M059J (cell line): ENCODE results near the gene TOX3. TPM values are rescaled to one million over a fixed set of nuclear protein-coding genes. Genes with fewer than 3 reads are reported as not detected.

Experiments
- DNase-seq: peaks from one replicate; pipeline ENCODE4 v3.0.0-alpha.2; 2012; ENCODE audit warnings: low read depth
- total RNA-seq: library from RNA; depleted of rRNA; stranded (reverse); fragments of >200 nt; shearing (Covaris generic); gene quantifications from 2 replicates; pipeline ENCODE4 v1.2.3, GENCODE V29; 2014; rRNA removed

TOX3 gene
- total RNA-seq: not detected in 2 replicates

GRCh38 chr16:52547004-52547833 is at the start of gene TOX3:
TOX3 (minus strand) TSS chr16:52547143; CDS start chr16:52546723, 420 bp downstream.
- DNase-seq: no peak

GRCh38 chr16:52592778-52593177 is 45.8 kb upstream of the TOX3 start:
- DNase-seq: no peak

GRCh38 chr16:52591934-52592592 is 45.1 kb upstream of the TOX3 start:
- no peak for DNase-seq

- no peak for DNase-seq
Observed at GRCh38 chr16:52591471-52591870, 44.5 kb upstream of the TOX3 start.

DNA sequence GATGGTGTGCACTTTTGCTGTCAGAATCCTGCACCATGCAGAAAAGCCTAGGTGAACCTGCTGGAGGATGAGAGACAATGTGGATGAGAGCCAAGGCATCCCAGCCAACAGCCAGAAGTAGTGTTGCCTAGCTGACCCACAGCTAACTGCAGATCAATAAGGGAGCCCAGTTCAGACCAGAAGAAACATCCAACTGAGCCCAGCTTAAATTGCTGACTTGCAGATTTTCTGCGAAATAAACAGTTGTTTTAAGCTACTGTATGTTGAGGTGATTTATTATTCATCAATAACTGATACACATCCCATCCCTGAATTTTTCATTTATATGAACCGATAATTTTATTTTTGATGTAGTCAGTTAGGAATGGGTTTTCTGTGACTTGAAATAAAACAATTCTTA is 39.2 kb upstream of the TOX3 start:
- no peak for DNase-seq

DNA sequence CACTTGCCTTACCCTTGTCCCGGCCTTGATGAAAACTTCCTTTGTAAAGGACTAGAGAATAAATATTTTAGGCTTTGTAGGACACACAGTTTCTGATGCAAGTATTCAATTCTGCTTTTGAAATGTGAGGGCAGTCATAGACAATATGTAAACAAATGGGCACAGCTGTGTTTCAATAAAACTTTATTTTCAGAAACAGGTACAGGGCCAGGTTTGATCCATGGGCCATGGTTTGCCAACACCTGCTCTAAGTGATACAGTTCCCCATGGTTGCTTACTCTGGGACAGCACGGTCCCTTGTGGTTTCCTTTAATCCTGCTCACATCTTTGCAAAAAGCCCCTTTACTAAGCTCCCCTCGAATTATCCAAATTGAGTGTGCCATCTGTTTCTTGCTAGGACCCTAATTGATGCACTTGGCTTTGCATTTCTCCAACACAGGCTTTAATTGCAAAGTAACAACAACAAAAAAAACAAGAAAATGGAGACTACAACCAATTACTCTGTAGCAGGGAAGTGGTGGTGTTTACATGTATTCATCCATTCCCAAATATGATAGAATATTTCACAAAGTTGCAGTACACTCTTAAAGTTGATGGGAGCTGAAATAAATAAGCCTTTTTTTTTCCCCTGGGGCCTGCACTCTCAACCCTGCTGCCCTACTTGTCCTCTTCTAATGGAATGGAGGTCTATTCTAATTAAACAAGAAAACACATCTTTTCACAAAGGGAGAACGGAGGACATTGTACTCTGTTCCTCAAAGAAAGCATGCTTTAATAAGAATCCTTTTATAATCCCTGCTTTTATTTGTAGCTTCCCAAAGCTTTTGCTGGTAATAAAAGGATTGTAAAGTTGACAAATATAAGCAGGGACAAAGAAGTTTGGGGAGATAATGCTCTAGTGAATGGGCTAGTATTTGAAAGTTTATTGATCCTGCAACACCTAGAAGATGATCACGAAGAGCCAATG is 37.7 kb upstream of the TOX3 start:
- DNase-seq: no peak

GRCh38 chr16:52581530-52581929 is 34.6 kb upstream of the TOX3 start:
- peak; percentile 3 for DNase-seq

GRCh38 chr16:52580488-52580887 is 33.5 kb upstream of the TOX3 start:
- no peak for DNase-seq

DNA sequence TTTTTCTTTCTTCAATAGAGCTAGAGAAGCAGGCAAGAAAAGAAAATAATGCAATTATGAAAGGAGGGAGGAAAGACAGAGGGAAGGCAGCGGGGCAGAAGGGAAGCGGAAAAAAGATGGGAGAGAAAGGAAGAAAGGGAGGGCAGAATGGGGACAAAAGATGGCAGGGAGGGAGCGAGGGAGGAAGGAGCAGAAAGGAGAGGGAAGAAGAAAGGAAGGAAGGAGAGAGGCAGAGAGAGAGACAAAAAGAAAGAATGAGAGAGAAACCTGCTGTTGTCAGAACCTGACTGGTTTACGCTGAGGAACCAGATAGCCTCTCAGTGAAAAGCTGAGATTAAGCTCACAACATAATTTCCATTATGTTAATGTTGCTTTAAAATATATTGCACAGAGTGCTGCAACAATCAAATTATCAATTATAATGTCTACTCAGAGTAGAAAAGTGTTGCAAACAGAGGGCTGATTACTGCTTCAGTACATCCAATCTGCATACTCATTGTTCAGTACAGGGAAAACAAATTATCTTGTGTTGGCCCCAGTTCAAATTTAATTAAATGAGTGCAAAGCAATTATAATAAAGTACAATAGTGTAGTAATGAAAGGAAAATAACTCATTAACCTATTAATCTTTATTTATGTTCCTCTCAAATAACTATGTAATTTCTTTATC is 32.0 kb upstream of the TOX3 start:
- no peak for DNase-seq

DNA sequence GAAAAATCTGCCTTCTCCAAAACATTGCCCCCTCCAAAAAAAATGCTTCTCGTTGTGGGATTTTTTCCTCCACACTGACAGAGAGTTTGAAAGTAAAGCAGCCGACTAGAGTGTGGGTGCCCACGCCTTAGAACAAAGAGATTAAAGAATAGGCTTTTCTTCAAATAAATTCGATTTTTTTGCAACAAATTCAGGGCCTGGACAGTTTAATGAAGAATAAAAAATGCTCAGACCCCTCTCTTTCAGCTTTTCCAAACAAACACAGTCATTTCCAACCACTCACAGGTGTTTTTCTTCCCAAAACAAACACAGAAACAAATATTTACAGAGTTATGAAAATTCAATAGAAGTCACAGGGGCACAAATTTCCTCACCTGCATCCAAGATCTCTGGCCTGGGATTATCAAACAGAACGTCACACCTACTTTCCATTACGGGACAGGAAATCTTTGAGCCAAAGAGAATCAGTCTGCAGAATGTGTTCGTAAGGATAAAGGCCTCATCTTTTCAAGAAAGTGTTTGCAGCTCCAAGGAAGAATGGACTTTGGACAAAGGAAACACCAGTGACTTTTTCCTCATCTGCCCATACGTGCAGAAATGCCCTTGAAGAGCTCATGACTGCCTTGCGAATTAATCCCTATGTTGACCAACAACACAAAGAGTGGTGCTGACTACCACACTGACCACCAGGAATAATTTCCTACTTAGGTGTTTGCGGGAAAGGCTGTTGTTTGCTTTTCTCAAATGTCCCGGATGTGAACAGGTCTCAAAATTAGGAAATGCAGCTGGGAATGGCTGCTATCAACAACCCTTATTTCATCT is 31.3 kb upstream of the TOX3 start:
- DNase-seq: no peak

- DNase-seq: no peak
Observed at GRCh38 chr16:52577130-52577706, 30.3 kb upstream of the TOX3 start.

DNA sequence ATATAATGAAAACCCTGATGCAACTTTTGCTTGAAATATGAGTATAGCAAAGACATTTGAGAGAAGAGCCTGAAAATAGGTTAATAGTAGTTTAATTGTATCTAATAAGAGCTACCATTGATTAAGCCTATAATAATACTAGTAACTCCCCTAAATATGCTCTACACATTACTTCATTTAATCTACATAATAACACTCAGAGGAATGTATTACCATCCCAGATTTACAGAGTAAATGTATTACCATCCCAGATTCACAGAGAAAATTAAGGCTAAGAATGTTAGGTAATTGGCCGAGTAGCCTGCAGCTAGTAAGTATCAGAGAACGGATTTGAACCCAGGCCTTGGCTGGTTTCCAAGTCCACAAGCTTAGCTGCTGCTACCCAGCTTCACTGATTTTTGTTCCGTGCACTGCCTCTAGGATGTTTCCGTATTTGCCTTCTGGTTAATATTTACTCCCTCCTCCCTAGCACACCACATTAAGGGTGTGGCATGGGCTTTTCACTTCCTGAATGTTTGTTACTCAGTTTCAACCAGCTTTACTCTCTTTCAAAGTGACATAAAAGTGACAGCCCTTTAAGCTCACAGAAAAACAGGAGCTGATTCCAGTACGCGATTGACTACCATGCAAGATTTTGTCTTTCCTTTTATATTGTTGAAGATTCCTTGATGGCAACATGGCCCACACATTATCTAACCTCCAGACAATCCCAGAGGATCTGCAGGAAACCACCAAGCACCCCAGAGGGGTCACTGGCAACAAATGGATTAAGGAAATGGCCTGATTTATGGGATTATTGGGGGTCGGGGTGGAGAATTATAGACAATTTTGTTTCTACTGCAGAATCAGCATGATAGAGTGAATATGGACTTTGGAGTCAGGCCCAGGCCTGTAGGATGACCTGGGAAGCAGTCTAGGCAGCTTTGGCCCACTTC is 26.7 kb upstream of the TOX3 start:
- no peak for DNase-seq

DNA sequence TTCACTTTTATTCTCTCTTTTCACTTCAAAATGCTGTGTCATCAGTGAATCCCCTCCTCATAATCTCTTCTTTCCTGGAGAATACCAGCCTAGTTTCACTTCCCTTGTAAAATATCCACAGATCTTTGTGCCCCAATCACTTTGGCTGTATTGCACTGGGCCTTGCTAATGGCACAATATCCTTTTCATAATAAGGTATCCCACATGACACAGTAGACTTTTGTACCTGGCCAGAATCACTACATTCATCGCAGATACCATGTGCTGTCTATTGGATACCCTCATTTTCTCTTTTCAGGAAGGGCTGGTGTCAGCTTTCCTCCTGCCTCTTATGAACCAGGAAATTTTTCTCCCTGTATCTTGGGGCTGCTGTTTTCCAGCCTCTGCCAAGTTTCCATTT is 25.7 kb upstream of the TOX3 start:
- DNase-seq: no peak

- no peak for DNase-seq
Observed at GRCh38 chr16:52570495-52571091, 23.6 kb upstream of the TOX3 start.

DNA sequence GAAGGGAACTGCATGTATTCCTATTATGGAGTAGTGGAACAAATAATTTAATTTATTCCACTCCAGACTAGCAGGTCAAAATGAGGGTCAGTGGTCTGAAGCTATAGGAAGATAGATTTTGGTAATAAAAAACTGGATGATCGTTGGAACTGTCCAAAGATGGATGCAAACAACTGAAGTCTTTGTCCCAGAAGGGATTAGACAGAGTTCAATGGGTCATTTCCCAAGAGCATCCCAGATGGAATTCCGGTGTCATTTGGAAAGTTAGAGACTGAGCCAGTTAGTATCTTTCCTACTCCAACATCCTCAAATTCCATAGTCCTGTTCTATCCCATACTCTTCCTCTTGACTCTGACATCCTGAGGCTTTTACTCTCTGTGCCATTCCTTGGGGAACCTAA is 22.8 kb upstream of the TOX3 start:
- no peak for DNase-seq

- no peak for DNase-seq
Observed at GRCh38 chr16:52568983-52569690, 22.2 kb upstream of the TOX3 start.

DNA sequence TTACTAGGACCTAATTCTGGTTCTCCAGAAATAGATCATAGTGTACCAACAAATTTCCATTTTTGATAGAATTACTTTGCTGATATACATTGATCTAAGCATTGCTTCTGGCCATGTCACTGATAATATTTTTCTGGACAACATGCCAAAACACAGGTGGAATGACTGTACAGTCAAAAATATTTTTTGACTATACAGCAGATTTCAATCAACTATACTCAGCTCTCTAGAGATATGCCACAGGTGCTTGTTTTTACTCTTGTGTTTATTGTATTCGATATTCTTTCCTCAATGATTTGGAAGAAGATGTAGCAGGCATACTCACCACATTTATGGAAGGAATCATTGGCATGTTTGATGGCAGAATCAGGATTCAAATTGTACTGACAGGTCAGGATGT is 21.6 kb upstream of the TOX3 start:
- no peak for DNase-seq

GRCh38 chr16:52567193-52567592 is 20.2 kb upstream of the TOX3 start:
- DNase-seq: no peak
